HG03108 (cell line): ENCODE data around the gene RLN3.
"Not testable (repeated sequence)": the region's sequence is repeated elsewhere in the genome, so short reads cannot be mapped to it uniquely, and the experiment has no call there.

Experiments
- ATAC-seq: cut with Tn5 transposase; IDR thresholded peaks from one replicate; pipeline ENCODE4 v1.9.1; 2021; ENCODE audit warnings: moderate library complexity; ENCODE audit not compliant: unreplicated experiment

The RLN3 gene

GRCh38 chr19:14019100-14019499 is 8.8 kb upstream of the RLN3 start:
- ATAC-seq: no peak

- not testable (repeated sequence) for ATAC-seq
These were observed 8.2 kb upstream of the RLN3 start for GRCh38 chr19:14019739-14020138.

GRCh38 chr19:14021474-14021873 is 6.5 kb upstream of the RLN3 start:
- no peak for ATAC-seq

GRCh38 chr19:14022469-14022868 is 5.5 kb upstream of the RLN3 start:
- no peak for ATAC-seq

GRCh38 chr19:14023404-14024235 is 4.3 kb upstream of the RLN3 start:
- ATAC-seq: no peak

- ATAC-seq: not testable (repeated sequence)
These were observed 1.2 kb upstream of the RLN3 start for GRCh38 chr19:14026652-14027192.

GRCh38 chr19:14028901-14029300 is 953 bp downstream of the RLN3 start:
- no peak for ATAC-seq

GRCh38 chr19:14030997-14031718 is 3.2 kb downstream of the RLN3 start:
- no peak for ATAC-seq

- peak; percentile 58 for ATAC-seq
These were observed 4.0 kb downstream of the RLN3 start, which contains the start of gene IL27RA for GRCh38 chr19:14031719-14032480. IL27RA (plus strand) TSS chr19:14031762; CDS start chr19:14031873, 111 bp downstream.

GRCh38 chr19:14033946-14034345 is 6.0 kb downstream of the RLN3 start:
- ATAC-seq: no peak

GRCh38 chr19:14035159-14035558 is 7.2 kb downstream of the RLN3 start:
- ATAC-seq: not testable (repeated sequence)

- no peak for ATAC-seq
These were observed 7.8 kb downstream of the RLN3 start for GRCh38 chr19:14035706-14036105.

- ATAC-seq: no peak
These were observed 11.2 kb downstream of the RLN3 start for GRCh38 chr19:14039181-14039580.

GRCh38 chr19:14042659-14043608 is 15.0 kb downstream of the RLN3 start:
- not testable (repeated sequence) for ATAC-seq

- ATAC-seq: not testable (repeated sequence)
These were observed 19.9 kb downstream of the RLN3 start for GRCh38 chr19:14047866-14048265.

GRCh38 chr19:14048443-14049153 is 20.6 kb downstream of the RLN3 start:
- ATAC-seq: no peak

GRCh38 chr19:14050512-14050911 is 22.6 kb downstream of the RLN3 start:
- ATAC-seq: no peak

- not testable (repeated sequence) for ATAC-seq
These were observed 23.0 kb downstream of the RLN3 start for GRCh38 chr19:14050961-14051360.

GRCh38 chr19:14051980-14052379 is 24.0 kb downstream of the RLN3 start:
- no peak for ATAC-seq
